Neuronal stem cell (in vitro differentiated cells): Measurements from ENCODE around the gene SART3. TPM values are rescaled to one million over a fixed set of nuclear protein-coding genes. Genes with fewer than 3 reads are reported as not detected.

ENCODE experiments used
- DNase-seq: peaks from one replicate; pipeline ENCODE4 v3.0.0-alpha.2; 2013; ENCODE audit warnings: low spot score
- H2AFZ ChIP-seq: one replicate; pipeline ENCODE4 v1.6.1; 2013; ENCODE audit warnings: mild to moderate bottlenecking, low read length, inconsistent platforms
- H2AK5ac ChIP-seq: 2 replicates; pipeline ENCODE4 v1.6.1; 2013; ENCODE audit warnings: low read depth, mild to moderate bottlenecking, inconsistent platforms, low read length, moderate library complexity, mixed read lengths
- H2BK120ac ChIP-seq: 2 replicates; pipeline ENCODE4 v1.6.1; 2013; ENCODE audit warnings: low read depth, mild to moderate bottlenecking, inconsistent platforms, low read length, moderate library complexity, mixed read lengths
- H2BK12ac ChIP-seq: one replicate; pipeline ENCODE4 v1.6.1; 2013; ENCODE audit warnings: low read length, inconsistent platforms
- H2BK15ac ChIP-seq: 2 replicates; pipeline ENCODE4 v1.6.1; 2013; ENCODE audit warnings: mild to moderate bottlenecking, low read length, inconsistent platforms, mixed read lengths
- H2BK5ac ChIP-seq: one replicate; pipeline ENCODE4 v1.6.1; 2013; ENCODE audit warnings: inconsistent platforms, mild to moderate bottlenecking, low read length, moderate library complexity
- H3K14ac ChIP-seq: one replicate; pipeline ENCODE4 v1.6.1; 2013; ENCODE audit warnings: low read length, inconsistent platforms
- H3K18ac ChIP-seq: 2 replicates; pipeline ENCODE4 v1.6.1; 2013; ENCODE audit warnings: low read length, inconsistent platforms
- H3K23ac ChIP-seq: 2 replicates; pipeline ENCODE4 v1.6.1; 2013; ENCODE audit warnings: low read depth, mild to moderate bottlenecking, mixed read lengths, low read length, inconsistent platforms; ENCODE audit not compliant: poor library complexity
- H3K27ac ChIP-seq: replicated peaks from 3 replicates; pipeline ENCODE4 v1.5.1; 2013; ENCODE audit warnings: low read length, inconsistent platforms
- H3K27me3 ChIP-seq, 3 experiments: 2 replicates each; pipeline ENCODE4 v1.6.1; 2013; ENCODE audit warnings: low read length in 3 of 3, mild to moderate bottlenecking in 2 of 3, inconsistent platforms in 1 of 3, low read depth in 1 of 3, mixed read lengths in 1 of 3, moderate library complexity in 1 of 3; ENCODE audit not compliant: control insufficient read depth in 3 of 3, insufficient read depth in 3 of 3
- H3K36me3 ChIP-seq, 2 donors: replicated peaks in 1 of 2; 2 replicates each; pipeline ENCODE4 v1.6.1; 2013; ENCODE audit warnings: low read length in 2 of 2; ENCODE audit not compliant: control insufficient read depth in 2 of 2, insufficient read depth in 2 of 2
- H3K4ac ChIP-seq: 2 replicates; pipeline ENCODE4 v1.6.1; 2013; ENCODE audit warnings: inconsistent platforms, mild to moderate bottlenecking, low read length, moderate library complexity
- H3K4me1 ChIP-seq, 2 donors: 1 replicate in 1 of 2; 2 replicates in 1 of 2; pipeline ENCODE4 v1.6.1; 2013; ENCODE audit warnings: low read length in 2 of 2, low read depth in 1 of 2; ENCODE audit not compliant: control insufficient read depth in 2 of 2, insufficient read depth in 1 of 2
- H3K4me2 ChIP-seq: one replicate; pipeline ENCODE4 v1.6.1; 2013; ENCODE audit warnings: mild to moderate bottlenecking, low read length, inconsistent platforms; ENCODE audit not compliant: insufficient read depth, poor library complexity, severe bottlenecking
- H3K4me3 ChIP-seq, 2 donors: 2 replicates each; pipeline ENCODE4 v1.5.1; 2013; ENCODE audit warnings: low read length in 2 of 2, mild to moderate bottlenecking in 2 of 2, inconsistent platforms in 1 of 2, moderate library complexity in 1 of 2
- H3K79me1 ChIP-seq: one replicate; pipeline ENCODE4 v1.6.1; 2013; ENCODE audit warnings: low read depth, mild to moderate bottlenecking, inconsistent platforms, low read length, moderate library complexity
- H3K9ac ChIP-seq: one replicate; pipeline ENCODE4 v1.6.1; 2013; ENCODE audit warnings: mild to moderate bottlenecking, low read depth, low read length, inconsistent platforms; ENCODE audit not compliant: poor library complexity
- H3K9me3 ChIP-seq, 2 donors: replicated peaks in 1 of 2; 2 replicates each; pipeline versions ENCODE3 to v1.6.1; 2013; ENCODE audit warnings: low read length in 2 of 2, mild to moderate bottlenecking in 2 of 2, inconsistent platforms in 1 of 2, low read depth in 1 of 2, mixed read lengths in 1 of 2, moderate library complexity in 1 of 2; ENCODE audit not compliant: control insufficient read depth in 2 of 2, insufficient read depth in 1 of 2
- H4K8ac ChIP-seq: one replicate; pipeline ENCODE4 v1.6.1; 2013; ENCODE audit warnings: low read depth, mild to moderate bottlenecking, inconsistent platforms, low read length, moderate library complexity
- H4K91ac ChIP-seq: one replicate; pipeline ENCODE4 v1.6.1; 2013; ENCODE audit warnings: low read length, low read depth, mild to moderate bottlenecking, inconsistent platforms; ENCODE audit not compliant: poor library complexity
- WGBS, 2 donors: extraction: QIAGEN DNeasy Blood & Tissue Kit; methylation state at CpG; one replicate each; pipeline ENCODE4 v1.1.7; 2013; ENCODE audit warnings: missing lambda C conversion rate in 2 of 2, mixed read lengths in 1 of 2; ENCODE audit not compliant: insufficient read length in 2 of 2, insufficient replicate concordance in 1 of 2; ENCODE audit errors: extremely low coverage in 2 of 2; 5-methylcytosine and 5-hydroxymethylcytosine counted together
- polyA plus RNA-seq, 2 experiments: library from polyadenylated mRNA; stranded (reverse); fragments of 200-250 nt; gene quantifications; one replicate each; pipeline ENCODE4 v1.2.3, GENCODE V29; 2013

The SART3 gene, protein sequence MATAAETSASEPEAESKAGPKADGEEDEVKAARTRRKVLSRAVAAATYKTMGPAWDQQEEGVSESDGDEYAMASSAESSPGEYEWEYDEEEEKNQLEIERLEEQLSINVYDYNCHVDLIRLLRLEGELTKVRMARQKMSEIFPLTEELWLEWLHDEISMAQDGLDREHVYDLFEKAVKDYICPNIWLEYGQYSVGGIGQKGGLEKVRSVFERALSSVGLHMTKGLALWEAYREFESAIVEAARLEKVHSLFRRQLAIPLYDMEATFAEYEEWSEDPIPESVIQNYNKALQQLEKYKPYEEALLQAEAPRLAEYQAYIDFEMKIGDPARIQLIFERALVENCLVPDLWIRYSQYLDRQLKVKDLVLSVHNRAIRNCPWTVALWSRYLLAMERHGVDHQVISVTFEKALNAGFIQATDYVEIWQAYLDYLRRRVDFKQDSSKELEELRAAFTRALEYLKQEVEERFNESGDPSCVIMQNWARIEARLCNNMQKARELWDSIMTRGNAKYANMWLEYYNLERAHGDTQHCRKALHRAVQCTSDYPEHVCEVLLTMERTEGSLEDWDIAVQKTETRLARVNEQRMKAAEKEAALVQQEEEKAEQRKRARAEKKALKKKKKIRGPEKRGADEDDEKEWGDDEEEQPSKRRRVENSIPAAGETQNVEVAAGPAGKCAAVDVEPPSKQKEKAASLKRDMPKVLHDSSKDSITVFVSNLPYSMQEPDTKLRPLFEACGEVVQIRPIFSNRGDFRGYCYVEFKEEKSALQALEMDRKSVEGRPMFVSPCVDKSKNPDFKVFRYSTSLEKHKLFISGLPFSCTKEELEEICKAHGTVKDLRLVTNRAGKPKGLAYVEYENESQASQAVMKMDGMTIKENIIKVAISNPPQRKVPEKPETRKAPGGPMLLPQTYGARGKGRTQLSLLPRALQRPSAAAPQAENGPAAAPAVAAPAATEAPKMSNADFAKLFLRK
- 39.6 TPM for polyA plus RNA-seq (2013, experiment 1 of 2)
- 37.7 TPM for polyA plus RNA-seq (2013, experiment 2 of 2)

- peak; percentile 84 for DNase-seq
- peak within 1 kb of the TSS; percentile 76 for H2AK5ac ChIP-seq
Measured at GRCh38 chr12:108560752-108561719, at the start of gene SART3. Gene SART3 (minus strand): TSS chr12:108561173. CDS start chr12:108561154, 19 bp downstream.

GRCh38 chr12:108610336-108610815 lies 49.4 kb upstream of the SART3 start:
- Histone ChIP-seq H3K9me3 (peaks cover 0 to 1% of the 10 kb centered on the region in 2 donors), H3K4ac (no peak overlapping the region), H3K27me3 (peaks cover 0 to 19% (median 0%) of the 10 kb centered on the region in 3 experiments), H2AFZ (no peak overlapping the region), H3K4me3 (no peak overlapping the region), H3K79me1 (no peaks in the 10 kb centered on the region), H3K14ac (no peak overlapping the region), H3K27ac (no peak overlapping the region), H4K8ac (no peak overlapping the region), H2AK5ac (peak overlapping the region; percentile 24), H3K4me1 (peaks cover 0 to 5% of the 10 kb centered on the region in 2 donors), H2BK15ac (no peak overlapping the region), H2BK5ac (no peak overlapping the region), H3K36me3 (no peaks in the 10 kb centered on the region), H3K18ac (no peak overlapping the region), H4K91ac (no peak overlapping the region), H2BK120ac (no peak overlapping the region), H2BK12ac (no peak overlapping the region), H3K4me2 (no peak overlapping the region), H3K23ac (no peak overlapping the region), H3K9ac (no peak overlapping the region)
- WGBS, 2 donors = no CpG with 5 or more reads among the region's 8 CpGs
- no peak for DNase-seq

More at GRCh38 chr12:108560752-108561719, at the start of gene SART3:
- Histone ChIP-seq H3K4me3 (peak within 1 kb of the TSS; percentile 93 to 98), H3K4ac (peak within 1 kb of the TSS; percentile 90), H2BK5ac (no peak within 1 kb of the TSS), H3K27ac (peak within 1 kb of the TSS; percentile 82), H2BK120ac (no peak within 1 kb of the TSS), H3K4me1 (peaks cover 6 to 7% of the 10 kb centered on the region in 2 donors), H3K9me3 (no peaks in the 10 kb centered on the region), H3K14ac (peak within 1 kb of the TSS; percentile 77), H3K9ac (peak within 1 kb of the TSS; percentile 98), H2BK15ac (peak within 1 kb of the TSS; percentile 42), H2AFZ (peak within 1 kb of the TSS; percentile 66), H4K8ac (no peak within 1 kb of the TSS), H4K91ac (no peak within 1 kb of the TSS), H3K36me3 (peaks cover 20 to 54% of the 10 kb centered on the region in 2 donors), H3K23ac (peak within 1 kb of the TSS; percentile 45), H3K4me2 (peak within 1 kb of the TSS; percentile 93), H3K79me1 (peaks cover 12% of the 10 kb centered on the region), H3K18ac (peak within 1 kb of the TSS; percentile 91), H3K27me3 (no peaks in the 10 kb centered on the region), H2BK12ac (no peak within 1 kb of the TSS)
- no CpG with 5 or more reads among the region's 57 CpGs for WGBS, 2 donors

DNA sequence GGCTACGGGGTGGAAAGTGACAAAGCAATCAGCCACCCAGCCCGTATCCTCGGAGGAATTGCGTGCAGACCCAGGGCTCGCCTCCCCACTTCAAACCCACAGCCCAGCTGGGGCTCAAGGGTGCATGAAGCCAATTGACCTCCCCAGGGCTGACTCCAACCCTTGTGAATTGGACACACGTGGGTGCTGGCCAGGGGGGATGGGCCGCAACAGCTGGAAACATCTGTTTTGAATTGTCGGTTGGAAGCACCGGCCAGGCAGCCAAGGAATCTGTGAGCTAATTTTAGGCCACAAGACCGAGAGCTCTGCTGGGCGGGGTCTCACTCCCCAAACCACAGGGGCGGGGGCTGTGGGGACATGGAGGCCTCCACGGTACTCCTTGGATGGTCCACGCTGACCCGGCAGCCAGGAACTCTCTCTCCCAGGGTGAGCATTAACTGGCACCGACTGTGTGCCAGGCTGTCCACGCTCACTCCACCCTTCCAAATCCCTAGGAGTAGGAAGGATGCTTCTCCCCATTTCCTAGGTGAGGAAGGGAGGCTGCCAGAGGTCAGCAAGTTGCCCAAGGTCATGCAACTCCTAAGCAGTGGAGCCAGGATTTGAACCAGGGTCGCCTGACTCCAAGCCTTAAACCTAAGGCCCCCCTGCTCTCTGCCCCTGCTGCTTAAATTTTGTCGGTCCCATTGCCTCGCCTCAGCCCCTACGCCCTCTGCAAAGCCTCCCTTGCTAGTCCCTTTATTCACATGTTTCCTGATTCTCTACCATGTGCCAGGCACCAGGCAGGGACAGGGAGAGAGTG lies 48.8 kb upstream of the SART3 start:
- no CpG with 5 or more reads among the region's 21 CpGs for WGBS, 2 donors

More for the DNA sequence above, 48.8 kb upstream of the SART3 start:
- H2AFZ ChIP-seq = no peak overlapping the region
- no peaks in the 10 kb centered on the region for H3K79me1 ChIP-seq
- no peak overlapping the region for H3K4ac ChIP-seq
- H2AK5ac ChIP-seq = peak overlapping the region; percentile 24
- no peak overlapping the region for H3K4me3 ChIP-seq
- H3K4me1 ChIP-seq = peaks cover 0 to 5% of the 10 kb centered on the region in 2 donors
- H4K91ac ChIP-seq = no peak overlapping the region
- H3K27me3 ChIP-seq = peaks cover 0 to 19% (median 0%) of the 10 kb centered on the region in 3 experiments
- H2BK120ac ChIP-seq = no peak overlapping the region
- H3K18ac ChIP-seq = no peak overlapping the region
- H4K8ac ChIP-seq = no peak overlapping the region
- DNase-seq = no peak
- no peak overlapping the region for H3K14ac ChIP-seq
- peaks cover 0 to 1% of the 10 kb centered on the region in 2 donors for H3K9me3 ChIP-seq
- H3K9ac ChIP-seq = no peak overlapping the region
- H3K27ac ChIP-seq = no peak overlapping the region
- no peak overlapping the region for H2BK15ac ChIP-seq
- no peak overlapping the region for H3K23ac ChIP-seq
- no peak overlapping the region for H3K4me2 ChIP-seq
- H2BK12ac ChIP-seq = no peak overlapping the region
- H3K36me3 ChIP-seq = no peaks in the 10 kb centered on the region
- no peak overlapping the region for H2BK5ac ChIP-seq
